HG02759 (cell line): ENCODE data around the gene CREB5.

ENCODE experiments used
- ATAC-seq: cut with Tn5 transposase; IDR thresholded peaks from one replicate; pipeline ENCODE4 v1.9.1; 2021; ENCODE audit warnings: mild to moderate bottlenecking, moderate library complexity; ENCODE audit not compliant: unreplicated experiment

CREB5 gene

GRCh38 chr7:28700096-28700495, 287.8 kb downstream of the CREB5 start:
- no peak for ATAC-seq

DNA sequence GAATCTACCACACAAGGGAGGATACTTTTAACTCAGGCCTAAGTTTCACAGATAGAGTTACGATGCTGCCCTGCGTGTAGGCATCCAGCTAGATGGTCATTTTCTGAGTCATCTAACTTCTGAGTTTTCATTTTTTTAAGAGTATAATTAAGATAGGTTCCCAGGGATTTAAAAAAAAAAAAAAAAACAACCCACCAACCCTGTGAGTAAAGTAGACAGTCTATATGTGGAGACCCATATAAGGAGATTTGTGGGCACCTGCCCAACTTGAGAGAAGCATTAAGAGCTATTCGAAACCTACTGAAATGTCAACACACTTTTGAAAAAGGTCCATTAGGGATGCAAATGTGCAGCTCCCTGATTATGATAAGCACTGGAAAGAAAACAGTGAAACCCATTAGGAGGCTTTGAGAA, 288.5 kb downstream of the CREB5 start:
- ATAC-seq, result no peak

DNA sequence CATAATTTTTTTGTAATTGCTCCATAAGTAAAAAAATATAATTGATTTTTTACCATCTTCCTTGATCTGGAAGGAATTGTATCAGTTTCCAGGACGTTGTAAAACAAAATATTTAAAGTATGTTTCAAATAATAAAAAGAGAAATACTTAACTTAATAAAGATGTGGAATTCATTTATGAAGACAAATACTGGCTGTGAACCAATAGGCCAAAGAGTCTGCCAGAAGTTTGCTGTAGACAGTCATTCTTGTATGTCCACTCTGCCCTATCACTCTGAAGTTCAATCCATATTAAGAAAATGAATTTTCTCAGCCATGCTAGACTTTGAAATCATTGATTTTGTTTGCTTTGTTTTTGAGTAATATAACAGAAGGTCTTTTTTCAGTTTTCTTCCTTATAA, 289.4 kb downstream of the CREB5 start:
- ATAC-seq, result no peak

GRCh38 chr7:28702171-28702570, 289.9 kb downstream of the CREB5 start:
- ATAC-seq, result no peak

GRCh38 chr7:28703037-28703765, 290.9 kb downstream of the CREB5 start:
- ATAC-seq, result no peak

DNA sequence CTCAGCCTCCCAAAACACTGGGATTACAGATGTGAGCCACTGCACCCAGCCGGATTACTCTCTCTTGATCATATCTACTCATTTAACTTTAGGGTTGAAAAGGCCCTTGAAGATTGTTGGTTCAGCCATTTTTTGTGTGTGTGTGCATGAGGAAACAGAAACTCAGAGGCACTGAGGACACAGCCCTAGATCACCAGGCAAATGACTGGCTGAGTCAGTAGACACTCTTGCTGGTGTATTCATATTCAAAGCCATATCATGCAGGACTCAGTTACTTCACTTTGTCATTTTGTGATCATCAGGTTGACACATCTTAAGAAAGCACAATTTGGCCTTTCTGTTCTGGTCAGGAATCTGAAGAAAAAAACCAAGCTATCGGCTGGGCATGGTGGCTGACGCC, 292.4 kb downstream of the CREB5 start:
- no peak for ATAC-seq

DNA sequence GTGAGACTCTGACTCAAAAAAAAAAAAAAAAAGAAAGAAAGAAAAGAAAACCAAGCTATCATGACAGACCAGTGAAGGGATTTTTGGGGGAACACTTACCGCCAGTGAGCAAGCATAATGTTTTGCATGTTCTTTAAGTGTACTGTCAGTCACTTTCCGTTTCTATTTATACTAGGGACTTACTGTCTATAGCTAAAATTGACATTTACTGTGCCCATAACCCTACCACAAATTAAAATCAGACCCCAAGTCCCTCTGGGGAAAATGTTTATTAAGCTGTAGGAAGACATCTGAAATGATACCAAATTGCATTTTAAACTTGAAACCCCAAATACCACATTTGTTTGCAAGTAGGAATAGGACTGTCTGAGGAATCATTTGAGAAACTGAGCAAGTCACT, 293.0 kb downstream of the CREB5 start:
- peak; percentile 84 for ATAC-seq

DNA sequence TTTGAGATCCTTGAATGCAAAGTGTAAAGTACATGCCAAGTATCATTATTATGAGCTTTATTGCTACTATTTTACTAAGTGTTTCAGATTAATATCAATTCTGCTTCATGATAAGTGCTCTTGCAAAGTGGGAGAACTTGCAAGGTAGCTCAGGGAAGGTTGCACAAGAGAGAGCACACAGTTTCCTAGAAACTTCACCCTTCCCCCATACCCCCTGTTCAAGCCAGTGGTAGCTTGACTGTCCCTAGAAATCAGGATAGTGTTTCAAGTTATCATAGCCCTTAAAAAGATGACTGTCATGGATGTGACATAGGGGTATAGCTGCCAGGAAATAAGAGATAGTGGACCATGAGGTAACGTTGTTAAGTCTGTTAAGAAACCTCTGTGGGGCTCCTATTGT, 294.3 kb downstream of the CREB5 start:
- ATAC-seq, result no peak

DNA sequence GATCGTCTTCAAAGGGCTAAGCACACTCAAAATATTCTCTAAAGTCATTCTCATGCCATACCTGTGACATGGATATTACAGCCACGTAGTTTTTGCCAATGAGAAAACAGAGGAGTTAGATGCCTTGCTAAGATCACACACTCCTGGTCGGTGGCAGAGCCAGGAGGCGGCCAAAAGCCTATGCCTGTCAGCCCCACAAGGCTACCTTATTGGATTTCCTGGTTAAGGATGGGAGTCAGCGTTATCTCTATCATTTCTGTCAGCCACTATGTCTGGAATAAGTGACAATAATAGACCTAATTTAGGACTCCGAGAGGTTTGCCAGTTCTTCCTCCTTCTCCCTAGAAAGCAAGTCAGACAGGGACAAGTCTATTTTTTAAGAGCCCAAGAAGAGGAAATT, 295.0 kb downstream of the CREB5 start:
- no peak for ATAC-seq

DNA sequence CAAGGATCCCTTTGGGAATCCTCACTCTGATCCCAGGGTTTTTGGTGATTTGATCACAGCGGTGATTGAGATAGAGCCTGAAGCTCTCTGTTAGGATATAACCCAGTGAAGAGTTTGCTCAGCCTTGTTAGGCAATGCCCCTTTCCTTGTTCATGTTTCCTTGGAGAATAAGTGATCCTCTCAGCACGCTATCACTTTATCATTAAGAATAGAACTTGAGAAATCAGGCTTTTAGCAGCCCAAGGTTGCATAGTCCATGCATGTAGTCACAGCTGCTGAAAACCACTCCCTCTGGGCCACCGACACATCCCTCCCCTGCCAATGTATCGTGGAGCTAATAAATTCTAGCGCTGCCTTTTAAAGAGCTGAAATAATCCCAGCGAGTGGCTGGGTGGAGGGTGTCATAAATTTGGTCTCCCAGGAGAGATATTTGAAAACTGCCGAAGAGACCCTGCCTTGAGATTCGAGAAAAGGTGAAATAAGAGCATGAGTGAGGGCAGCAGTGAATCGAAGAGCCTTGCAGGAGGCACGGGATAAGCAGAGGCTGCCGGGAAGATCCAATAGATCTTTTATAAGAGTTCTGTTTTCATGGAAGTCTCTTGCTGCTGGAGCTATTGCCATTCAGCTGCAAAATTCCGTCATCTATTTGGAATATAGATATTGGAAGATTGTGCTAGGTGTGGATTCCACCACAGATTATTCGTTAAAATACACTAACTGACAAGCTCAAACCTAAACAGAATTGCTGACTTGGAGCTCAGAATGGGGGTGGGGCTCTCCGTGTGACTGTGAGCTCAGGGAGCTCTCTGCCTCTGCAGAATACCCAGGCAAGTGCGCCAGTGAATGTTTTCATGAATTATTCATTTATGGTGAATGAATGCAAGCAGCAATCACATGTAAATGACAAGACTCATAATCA, 296.0 kb downstream of the CREB5 start:
- no peak for ATAC-seq

DNA sequence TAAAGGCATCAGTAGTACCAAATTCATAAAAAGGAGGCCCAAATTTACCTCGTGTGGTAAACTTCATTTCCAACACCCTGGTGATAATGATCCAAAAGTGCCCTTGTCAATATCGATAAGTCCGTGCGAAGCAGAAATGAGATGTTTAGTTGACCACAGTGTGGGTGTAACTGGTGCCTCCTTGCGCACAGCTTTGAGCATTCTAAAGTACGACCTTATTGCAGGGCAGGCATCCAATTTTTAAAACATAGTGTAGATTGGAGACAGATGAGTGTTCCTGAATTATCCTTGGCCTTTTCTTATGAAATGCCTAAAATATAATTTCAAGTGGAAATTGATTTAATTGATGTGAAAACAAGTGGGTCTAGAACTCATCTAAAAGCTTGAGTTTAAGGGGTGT, 297.4 kb downstream of the CREB5 start:
- ATAC-seq, result no peak

DNA sequence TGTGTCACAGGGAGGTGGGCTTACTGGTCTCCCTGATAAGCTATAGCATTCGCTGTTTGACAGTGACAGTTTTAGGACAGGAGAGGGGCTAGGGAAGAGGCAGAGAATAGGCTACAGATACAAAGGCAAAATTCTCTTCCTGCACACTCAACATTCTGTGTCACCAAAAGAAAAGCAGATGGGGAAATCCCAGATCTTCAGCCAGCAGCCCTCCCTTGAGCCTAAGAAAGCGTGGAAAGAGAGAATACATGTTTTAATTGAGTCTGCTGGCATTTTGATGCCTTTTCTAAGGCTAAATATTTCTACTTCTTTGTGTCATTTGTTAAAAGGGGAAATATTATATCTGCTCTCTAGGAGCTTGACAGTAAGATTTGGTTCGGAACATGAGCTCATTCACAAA, 298.8 kb downstream of the CREB5 start:
- ATAC-seq, result no peak

GRCh38 chr7:28714459-28715120, 302.3 kb downstream of the CREB5 start:
- ATAC-seq, result no peak

DNA sequence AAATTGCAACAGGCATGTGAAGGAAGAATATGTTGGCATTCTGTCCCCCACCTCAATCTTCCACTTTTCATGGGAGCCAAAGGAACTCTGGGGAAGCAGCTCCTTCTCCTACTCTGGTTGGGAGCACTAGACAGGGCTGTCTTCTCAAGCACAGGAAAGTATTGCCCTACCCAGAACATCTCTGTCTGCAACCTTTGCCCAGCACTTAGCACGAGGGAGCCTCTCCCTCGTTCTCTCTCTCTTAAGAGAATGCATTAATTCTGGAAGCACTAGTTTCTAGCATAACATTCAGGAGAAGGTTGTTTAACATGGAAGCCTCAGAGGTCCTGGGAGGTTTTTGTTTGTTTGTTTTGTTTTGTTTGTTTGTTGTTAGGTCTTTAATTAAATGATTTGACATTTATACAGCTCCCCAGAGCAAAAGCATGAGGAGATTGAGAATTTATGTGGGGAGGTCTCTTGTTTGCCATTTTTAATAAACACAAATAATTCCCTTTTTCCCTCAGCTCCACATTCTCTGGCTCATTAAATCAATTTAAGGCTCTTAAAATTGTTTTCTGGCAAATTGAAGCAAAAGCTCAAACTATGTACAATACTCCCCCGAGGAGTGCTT, 305.2 kb downstream of the CREB5 start:
- ATAC-seq, result no peak

- no peak for ATAC-seq
Observed at GRCh38 chr7:28718055-28718481, 305.8 kb downstream of the CREB5 start.

DNA sequence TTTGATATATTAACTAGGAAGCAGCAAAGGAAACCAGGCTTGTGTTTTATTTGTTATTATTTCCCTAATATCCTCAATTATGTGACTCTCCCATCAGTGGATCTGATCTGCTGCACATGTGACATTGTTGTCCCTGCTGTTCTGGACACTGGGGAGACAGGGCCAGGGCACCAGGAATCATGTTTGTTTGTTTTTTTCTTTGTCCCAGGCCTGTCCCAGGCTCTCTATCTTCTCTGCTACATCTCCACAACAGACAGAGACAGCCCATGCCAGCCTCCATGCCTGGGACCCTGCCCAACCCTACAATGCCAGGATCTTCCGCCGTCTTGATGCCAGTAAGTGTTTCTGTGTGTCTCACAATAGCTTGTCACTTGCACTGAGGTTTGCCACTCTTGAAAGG, 306.2 kb downstream of the CREB5 start:
- no peak for ATAC-seq

GRCh38 chr7:28722684-28723083, 310.4 kb downstream of the CREB5 start:
- no peak for ATAC-seq

GRCh38 chr7:28723336-28723735, 311.0 kb downstream of the CREB5 start:
- ATAC-seq, result no peak

GRCh38 chr7:28724563-28724962, 312.2 kb downstream of the CREB5 start:
- no peak for ATAC-seq

DNA sequence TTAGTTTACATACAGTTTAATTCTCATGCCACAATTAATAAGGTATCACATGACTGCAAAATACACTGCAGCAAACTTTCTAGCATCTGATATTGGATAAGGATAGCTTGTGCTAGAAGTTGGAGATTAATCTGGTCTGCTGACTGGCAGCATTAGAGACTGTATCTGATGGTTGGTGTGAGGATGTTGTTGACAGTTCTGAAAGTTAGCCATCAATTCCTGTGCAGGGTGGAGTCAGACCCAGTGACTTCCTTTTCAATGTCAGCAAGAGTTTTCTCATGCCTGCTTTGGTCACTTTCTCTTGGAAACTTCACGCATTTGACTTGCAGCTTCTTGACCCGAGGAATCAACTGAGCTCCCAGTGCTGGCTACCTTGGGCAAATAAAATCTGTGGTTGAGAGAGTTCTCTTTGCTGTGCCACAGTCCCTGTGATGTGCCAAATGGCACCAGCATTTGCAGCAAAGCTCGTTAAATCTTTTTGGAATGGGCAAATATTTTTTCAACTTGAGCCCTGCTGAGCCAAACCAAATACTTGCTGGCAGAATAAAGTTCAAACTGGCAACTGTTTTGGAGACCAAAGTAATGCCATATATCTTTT, 312.8 kb downstream of the CREB5 start:
- ATAC-seq, result no peak

DNA sequence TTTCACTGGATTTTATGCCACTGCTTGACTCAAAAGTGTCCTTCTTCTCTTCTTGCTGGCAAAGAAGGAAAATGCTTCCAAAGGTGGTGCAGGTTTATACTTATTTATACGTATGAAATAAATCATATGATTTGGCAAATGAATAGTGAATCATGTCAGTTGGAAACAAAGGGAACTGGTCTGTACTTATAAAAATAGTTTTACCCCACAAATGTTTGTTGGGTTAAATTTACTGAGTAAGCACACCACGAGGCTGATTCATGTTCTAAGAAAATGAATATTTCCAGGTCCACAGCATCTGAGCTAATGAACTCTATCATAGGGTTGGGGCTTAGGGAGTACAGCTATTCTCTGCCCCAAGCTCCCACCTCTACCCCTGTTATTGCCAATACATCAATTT, 313.6 kb downstream of the CREB5 start:
- no peak for ATAC-seq
